Measurements from ENCODE around the gene ZNF2.

DNA sequence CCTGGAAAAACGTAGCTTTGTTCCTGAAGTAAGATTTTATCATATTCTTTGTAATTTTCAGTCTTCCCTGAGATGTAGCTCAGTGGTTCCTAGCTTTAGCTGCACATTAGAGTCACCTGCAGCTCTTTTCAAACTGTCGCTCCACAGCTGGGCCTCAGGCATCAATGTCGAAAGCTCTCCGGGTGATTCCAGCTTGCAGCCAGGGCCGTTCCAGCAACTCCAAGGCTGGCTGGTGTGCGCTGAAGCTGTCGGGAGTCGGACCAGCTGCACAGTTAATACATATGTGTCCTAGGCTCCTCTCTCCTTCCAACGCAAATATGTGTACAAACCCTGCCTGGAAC lies 609 bp upstream of the ZNF2 start:
- TF ChIP-seq CTCF (IDR thresholded peaks at IDR 0.05) (no peak), POLR2A (IDR thresholded peaks at IDR 0.05) (no peak)

All from testis (tissue), 2 donors.